ENCODE results near the gene MYMX.
"Not testable (repeated sequence)": the region's sequence is repeated elsewhere in the genome, so short reads cannot be mapped to it uniquely, and the experiment has no call there.

MYMX gene

GRCh38 chr6:44186635-44187025 lies 30.1 kb upstream of the MYMX start:
- no peak for DNase-seq (ENCODE audit: low read depth, low spot score)

DNA sequence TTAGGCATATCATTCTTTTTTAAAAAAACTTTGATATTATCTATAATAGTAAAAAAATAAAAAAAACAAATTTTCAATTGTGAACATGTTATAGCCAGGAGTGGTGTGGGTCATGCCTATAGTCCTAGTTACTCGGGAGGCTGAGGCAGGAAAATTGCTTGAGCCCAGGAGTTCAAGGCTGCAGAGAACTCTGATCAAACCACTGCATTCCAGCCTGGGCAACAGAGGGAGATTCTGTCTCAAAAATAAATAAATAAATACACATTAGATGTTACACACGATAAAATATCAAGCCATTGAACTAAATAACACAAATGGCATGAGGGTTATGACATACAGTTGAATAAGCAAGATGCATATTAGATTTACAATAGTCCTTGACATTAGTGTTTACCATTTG lies 27.9 kb upstream of the MYMX start:
- no peak for DNase-seq (ENCODE audit: low read depth, low spot score)

GRCh38 chr6:44189257-44189656 lies 27.5 kb upstream of the MYMX start:
- no peak for DNase-seq (ENCODE audit: low read depth, low spot score)

DNA sequence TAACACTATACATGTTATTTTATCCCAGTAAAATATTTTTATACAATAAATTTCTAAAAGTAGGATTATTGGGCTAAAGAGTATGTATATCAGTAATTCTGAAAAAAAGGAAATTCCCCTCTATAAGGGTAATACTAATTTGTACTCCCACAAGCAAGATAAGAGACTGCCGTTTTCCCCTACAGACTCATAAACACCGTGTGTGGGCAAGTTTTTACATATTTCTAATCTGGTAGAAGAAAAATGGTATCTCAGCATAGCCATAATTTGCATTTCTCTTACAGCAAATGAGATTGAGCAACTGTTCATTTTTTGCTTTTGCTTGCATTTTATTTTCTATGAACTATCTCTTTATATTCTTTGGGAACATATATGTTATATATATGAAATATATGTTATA lies 26.0 kb upstream of the MYMX start:
- DNase-seq (ENCODE audit: low read depth, low spot score) = no peak

GRCh38 chr6:44192428-44193041 lies 24.2 kb upstream of the MYMX start:
- DNase-seq (ENCODE audit: low read depth, low spot score) = no peak

GRCh38 chr6:44193307-44193910 lies 23.3 kb upstream of the MYMX start:
- DNase-seq (ENCODE audit: low read depth, low spot score) = no peak

DNA sequence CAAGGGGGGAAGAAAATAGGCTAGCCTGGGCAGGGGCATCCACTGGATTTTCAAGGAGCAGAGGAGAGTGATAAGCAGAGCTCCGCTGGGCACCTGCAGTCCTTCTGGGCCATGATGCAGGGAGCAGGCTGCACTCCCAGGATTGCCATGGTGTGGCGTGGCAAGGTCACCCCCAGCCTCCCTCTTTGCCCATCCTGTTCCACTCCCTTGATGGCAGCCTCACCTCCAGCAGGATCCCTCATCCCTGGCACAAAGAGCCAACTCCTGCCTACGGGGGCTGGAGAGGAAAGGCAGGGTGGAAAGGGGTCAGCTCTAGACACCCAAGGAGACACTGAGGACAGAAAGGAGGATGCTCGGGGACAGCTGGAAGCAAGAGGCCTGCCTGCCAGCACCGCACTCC lies 22.4 kb upstream of the MYMX start:
- no peak for DNase-seq (ENCODE audit: low read depth, low spot score)

DNA sequence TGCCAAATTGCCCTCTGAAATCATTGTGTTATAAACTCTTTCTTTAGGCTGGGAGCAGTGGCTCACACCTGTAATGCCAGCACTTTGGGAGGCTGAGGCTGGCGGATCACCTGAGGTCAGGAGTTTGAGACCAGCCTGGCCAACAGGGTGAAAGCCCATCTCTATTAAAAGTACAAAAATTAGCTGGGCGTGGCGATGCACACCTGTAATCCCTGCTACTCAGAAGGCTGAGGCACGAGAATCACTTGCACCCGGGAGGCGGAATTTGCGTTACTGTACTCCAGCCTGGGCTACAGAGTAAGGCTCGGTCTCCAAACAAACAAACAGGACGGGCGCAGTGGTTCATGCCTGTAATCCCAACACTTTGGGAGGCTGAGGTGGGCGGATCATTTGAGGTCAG lies 20.4 kb upstream of the MYMX start:
- DNase-seq (ENCODE audit: low read depth, low spot score) = not testable (repeated sequence)

DNA sequence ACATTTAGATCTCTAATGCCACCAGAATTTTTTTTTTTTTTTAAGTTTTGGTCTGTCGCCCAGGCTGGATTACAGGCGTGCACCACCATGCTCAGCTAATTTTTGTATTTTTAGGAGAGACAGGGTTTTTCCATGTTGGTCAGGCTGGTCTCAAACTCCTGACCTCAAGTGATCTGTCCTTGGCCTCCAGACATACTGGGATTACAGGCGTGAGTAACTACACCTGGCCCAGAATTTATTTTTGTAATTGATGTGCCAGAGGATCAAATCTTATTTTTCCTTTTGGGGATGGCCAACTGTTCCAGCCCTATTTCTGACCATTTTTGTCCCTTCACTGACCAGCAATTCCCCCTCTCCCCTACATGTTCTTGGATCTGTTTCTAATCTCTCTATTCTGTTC lies 18.0 kb upstream of the MYMX start:
- DNase-seq (ENCODE audit: low read depth, low spot score) = no peak

- DNase-seq (ENCODE audit: low read depth, low spot score) = no peak
These were observed 16.8 kb upstream of the MYMX start for GRCh38 chr6:44199883-44200282.

DNA sequence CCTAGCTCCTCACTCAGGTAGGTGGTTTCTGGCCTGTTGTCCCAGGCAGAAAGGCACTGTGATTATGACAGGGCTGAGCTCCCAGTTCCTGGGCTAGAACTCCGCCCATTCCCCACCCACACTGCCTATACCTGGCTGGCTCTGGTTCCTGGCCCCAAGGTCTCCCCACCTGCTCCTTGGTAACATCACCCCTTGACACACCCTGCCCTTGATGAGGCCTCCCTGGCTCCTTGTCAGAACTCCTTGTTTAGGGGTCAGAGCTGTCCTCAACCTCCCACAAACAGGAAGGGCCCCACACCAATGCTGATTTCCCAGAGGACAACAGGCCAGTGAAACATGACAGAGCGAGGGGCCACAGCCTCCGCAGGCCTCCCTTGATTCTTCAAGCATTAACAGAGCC lies 15.5 kb upstream of the MYMX start:
- DNase-seq (ENCODE audit: low read depth, low spot score) = no peak

DNA sequence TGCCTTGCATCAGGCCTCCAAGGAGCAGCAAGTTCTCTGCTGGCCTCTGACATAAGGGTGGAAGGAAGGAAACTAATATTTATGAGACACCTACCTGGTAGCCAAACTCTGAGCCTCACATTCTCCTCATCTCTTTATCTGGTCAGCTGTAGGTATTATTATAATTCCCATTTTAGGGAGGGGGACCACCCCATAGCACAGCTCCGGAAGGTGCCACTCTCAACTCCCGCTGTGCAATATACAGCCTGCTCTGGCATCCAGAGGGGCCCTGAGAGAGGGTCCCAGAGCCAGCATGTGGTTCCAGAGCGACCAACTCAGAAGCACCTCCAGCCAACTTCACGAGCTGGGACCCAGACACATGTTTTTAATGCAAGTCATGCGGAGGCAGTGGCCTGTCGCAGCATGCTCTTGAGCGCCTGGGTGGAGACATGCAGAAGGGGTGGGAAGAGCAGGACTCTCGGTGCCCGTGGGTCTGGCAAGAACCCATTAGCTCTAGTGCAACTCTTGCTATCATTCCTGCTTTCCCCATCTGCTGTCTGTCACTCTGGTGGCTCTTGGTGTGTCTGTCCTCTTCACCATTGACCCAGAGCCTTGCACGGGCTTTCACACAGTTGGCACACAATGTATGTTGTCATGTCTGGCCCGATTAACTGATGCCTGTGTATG lies 15.0 kb upstream of the MYMX start:
- no peak for DNase-seq (ENCODE audit: low read depth, low spot score)

GRCh38 chr6:44202332-44202971 lies 14.3 kb upstream of the MYMX start:
- DNase-seq (ENCODE audit: low read depth, low spot score) = no peak

DNA sequence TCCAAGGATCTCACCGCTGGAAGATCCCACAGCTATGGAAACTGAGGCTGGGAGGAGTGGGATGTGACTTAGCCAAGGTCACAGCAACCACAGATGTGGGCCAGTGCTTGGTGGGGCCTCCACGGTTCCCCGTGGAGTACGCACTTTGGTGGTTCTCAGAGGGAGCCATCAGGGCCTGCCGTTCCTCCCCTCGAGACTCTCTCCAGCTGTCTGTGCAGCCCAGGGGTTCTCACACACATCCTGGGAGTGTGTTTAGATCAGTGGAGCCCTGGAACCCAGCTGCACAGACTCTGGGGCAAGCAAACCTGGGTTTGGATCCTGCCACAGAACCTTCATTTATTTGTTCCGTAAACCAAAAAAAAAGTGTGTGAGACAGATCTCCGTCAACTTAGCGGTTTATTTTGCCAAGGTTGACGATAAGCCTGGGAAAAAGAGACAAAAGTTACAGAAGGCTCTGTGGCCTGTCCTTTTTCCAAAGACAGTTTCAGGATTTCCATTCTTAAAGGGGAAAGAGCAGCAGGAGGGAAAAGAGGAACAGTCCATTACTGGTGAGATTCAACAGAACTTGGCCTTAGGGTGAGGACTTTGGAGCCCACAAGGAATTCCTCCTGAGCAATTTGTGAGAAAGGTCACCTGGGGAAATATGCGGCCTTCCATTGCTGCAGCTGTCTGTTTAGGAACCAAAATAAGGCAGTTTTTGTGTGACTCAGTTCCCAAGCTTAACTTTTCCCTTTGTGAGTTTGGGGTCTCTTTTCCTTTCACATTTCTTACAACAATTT lies 13.6 kb upstream of the MYMX start:
- DNase-seq (ENCODE audit: low read depth, low spot score) = no peak

- no peak for DNase-seq (ENCODE audit: low read depth, low spot score)
These were observed 12.8 kb upstream of the MYMX start for GRCh38 chr6:44203955-44204354.

DNA sequence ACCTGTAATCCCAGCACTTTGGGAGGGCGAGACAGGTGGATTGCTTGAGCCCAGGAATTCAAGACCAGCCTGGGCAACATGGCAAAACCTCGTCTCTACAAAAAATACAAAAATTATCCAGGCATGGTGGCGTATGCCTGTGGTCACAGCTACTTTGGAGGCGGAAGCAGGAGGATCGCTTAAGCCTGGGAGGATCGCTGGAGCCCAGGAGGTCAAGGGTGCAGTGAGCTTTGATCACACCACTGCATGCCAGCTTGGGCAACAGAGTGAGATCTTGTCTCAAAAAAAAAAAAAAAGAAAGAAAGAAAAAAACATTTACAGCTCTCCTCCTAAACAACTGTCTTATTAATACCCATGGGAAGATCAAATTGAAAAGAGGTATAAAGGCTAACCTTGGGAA lies 8.8 kb upstream of the MYMX start:
- no peak for DNase-seq (ENCODE audit: low read depth, low spot score)

DNA sequence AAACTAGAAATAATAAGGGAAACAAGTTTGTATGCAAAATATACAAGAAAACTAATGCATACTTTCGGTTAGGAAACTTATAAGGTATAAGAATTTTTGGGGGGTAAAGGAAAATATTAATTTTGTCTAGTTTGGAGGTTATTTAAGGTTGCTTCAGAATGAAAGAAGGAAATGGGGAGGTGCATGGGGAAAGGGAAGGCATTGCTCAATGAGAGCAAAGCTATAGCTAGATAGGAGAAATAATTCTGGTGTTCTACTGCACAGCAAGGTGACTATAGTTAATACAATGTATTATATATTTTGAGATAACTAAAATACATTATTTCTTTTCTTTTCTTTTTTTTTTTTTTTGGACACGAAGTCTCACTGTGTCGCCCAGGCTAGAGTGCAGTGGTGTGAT lies 5.4 kb upstream of the MYMX start:
- no peak for DNase-seq (ENCODE audit: low read depth, low spot score)

DNA sequence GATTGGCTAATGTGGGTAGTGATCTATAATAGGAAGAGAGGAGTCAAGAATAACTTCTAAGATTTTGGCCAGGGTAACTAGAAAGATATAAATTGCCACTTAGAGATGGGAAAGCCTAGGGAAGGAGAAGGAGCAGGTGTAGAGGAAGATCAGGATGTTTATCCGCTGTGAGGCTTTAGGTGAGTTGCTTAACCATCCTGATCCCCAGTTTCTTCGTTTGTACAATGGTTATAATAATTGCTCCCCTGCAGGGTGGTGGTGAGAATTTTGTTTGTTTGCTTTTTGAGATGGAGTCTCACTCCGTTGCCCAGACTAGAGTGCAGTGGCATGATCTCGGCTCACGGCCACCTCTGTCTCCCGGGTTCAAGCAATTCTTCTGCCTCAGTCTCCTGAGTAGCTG lies 2.4 kb upstream of the MYMX start:
- no peak for DNase-seq (ENCODE audit: low read depth, low spot score)

GRCh38 chr6:44217332-44218143 lies 812 bp downstream of the MYMX start:
- peak; percentile 43 for DNase-seq (ENCODE audit: low read depth, low spot score)

GRCh38 chr6:44219053-44219814 lies 2.5 kb downstream of the MYMX start:
- DNase-seq (ENCODE audit: low read depth, low spot score) = no peak
